Uterus (tissue), 4 donors: ENCODE results near the gene KRT8. TPM values are rescaled to one million over a fixed set of nuclear protein-coding genes. Genes with fewer than 3 reads are reported as not detected.

Experiments
- DNase-seq, 2 donors: peaks; one replicate each; pipeline ENCODE4 v3.0.0-alpha.2; 2019 to 2020
- H3K27ac ChIP-seq, 2 donors: fragments of 200-600 bp; sonication (generic); 1 replicate in 1 of 2; 2 replicates in 1 of 2; pipeline ENCODE4 v1.5.1; 2016 to 2018
- H3K27me3 ChIP-seq, 2 donors: fragments of 200-600 bp; sonication (generic); one replicate each; pipeline ENCODE4 v1.5.1; 2018 to 2019; ENCODE audit warnings: control low read depth in 1 of 2
- H3K36me3 ChIP-seq, 2 donors: fragments of 200-600 bp; sonication (generic); one replicate each; pipeline ENCODE4 v1.5.1; 2019; ENCODE audit warnings: control low read depth in 1 of 2
- H3K4me1 ChIP-seq, 2 donors: fragments of 200-600 bp; sonication (generic); one replicate each; pipeline ENCODE4 v1.5.1; 2018 to 2019; ENCODE audit warnings: control low read depth in 1 of 2
- H3K4me3 ChIP-seq, 2 donors: fragments of 200-600 bp; sonication (generic); 1 replicate in 1 of 2; 2 replicates in 1 of 2; pipeline ENCODE4 v1.5.1; 2018 to 2019; ENCODE audit warnings: mild to moderate bottlenecking in 1 of 2
- H3K9me3 ChIP-seq, 2 donors: fragments of 200-600 bp; sonication (generic); one replicate each; pipeline ENCODE4 v1.5.1; 2019; ENCODE audit warnings: control low read depth in 1 of 2
- POLR2A ChIP-seq, 2 donors: fragments of 450-650 bp; IDR thresholded peaks; one replicate each; pipeline ENCODE4 v1.6.1; 2016; ENCODE audit warnings: antibody characterized with exemption in 2 of 2, mild to moderate bottlenecking in 1 of 2, moderate library complexity in 1 of 2
- intact Hi-C: fragments of 100-400 bp; cut with DNase I; formaldehyde crosslinking; loops from one replicate; pipeline ENCODE4 v1.15.1; 2023; ENCODE audit warnings: low total_unique reads
- total RNA-seq, 4 donors: library from RNA; depleted of rRNA in 3 of 4; stranded (reverse); fragments of >200 nt in 3 of 4; gene quantifications; one replicate each; pipeline versions ENCODE4 v1.1.0 to v1.2.4, GENCODE V29; 2014 to 2023
- TF ChIP-seq, protein P1 (sequence below), 4 experiments: fragments of 200-600 bp in 2 of 4; fragments of 450-650 bp in 2 of 4; sonication (generic) in 2 of 4; IDR thresholded peaks; one replicate each; pipeline ENCODE4 v1.5.1; 2016 to 2019; ENCODE audit warnings: antibody characterized with exemption in 4 of 4, mild to moderate bottlenecking in 2 of 4, moderate library complexity in 1 of 4
- donor health status: DM: yes; HTN: yes; CAD: no.

Gene KRT8
- total RNA-seq, 4 donors from 2014 or later, result 9.1 to 46.2 (median 36.5) TPM

DNA sequence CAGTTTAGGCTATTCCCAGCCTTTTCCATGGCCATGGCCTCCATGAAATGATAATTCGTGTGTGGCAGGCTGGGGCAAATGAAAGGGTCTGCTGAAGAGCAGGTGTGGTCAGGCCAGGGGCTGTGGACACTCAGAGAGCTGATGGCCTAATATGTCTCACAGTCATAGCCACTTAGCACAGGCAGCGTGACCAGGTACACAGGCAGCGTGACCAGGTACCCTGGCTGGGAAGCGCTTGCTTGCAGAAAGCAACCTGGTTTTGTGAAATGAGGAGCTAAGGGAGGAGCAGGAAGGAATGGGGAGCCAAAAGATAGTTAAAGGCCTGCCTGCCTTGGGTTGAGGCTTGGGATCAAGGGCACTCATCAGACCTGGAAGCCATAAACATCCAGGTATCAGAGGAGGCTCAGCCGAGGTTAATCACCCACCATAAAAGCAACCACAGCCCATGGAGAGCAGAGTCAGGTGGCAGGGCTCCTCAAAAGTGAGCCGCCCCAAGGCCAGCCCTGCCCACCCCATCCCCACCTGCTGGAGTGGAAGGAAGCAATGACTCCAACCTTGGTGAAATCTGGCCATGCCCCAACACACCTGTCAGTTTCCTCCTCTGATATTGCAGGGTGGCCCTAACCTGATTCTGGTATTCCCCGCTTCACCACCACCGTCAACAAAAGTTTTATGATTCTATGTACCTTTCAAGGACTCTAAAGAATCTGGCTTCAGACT lies 8.0 kb upstream of the KRT8 start:
- TF ChIP-seq, protein P1, sequence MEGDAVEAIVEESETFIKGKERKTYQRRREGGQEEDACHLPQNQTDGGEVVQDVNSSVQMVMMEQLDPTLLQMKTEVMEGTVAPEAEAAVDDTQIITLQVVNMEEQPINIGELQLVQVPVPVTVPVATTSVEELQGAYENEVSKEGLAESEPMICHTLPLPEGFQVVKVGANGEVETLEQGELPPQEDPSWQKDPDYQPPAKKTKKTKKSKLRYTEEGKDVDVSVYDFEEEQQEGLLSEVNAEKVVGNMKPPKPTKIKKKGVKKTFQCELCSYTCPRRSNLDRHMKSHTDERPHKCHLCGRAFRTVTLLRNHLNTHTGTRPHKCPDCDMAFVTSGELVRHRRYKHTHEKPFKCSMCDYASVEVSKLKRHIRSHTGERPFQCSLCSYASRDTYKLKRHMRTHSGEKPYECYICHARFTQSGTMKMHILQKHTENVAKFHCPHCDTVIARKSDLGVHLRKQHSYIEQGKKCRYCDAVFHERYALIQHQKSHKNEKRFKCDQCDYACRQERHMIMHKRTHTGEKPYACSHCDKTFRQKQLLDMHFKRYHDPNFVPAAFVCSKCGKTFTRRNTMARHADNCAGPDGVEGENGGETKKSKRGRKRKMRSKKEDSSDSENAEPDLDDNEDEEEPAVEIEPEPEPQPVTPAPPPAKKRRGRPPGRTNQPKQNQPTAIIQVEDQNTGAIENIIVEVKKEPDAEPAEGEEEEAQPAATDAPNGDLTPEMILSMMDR (IDR thresholded peaks at IDR 0.05), result no peak
- no peak for TF ChIP-seq POLR2A (IDR thresholded peaks at IDR 0.05)
- no peak for DNase-seq
- no peak overlapping the region for H3K4me3 ChIP-seq
- intact Hi-C loops, result no loop called here
- no peaks in the 10 kb centered on the region for H3K9me3 ChIP-seq
- H3K27me3 ChIP-seq, result no peaks in the 10 kb centered on the region
- H3K4me1 ChIP-seq, result no peaks in the 10 kb centered on the region
- no peaks in the 10 kb centered on the region for H3K36me3 ChIP-seq
- H3K27ac ChIP-seq, result no peak overlapping the region

DNA sequence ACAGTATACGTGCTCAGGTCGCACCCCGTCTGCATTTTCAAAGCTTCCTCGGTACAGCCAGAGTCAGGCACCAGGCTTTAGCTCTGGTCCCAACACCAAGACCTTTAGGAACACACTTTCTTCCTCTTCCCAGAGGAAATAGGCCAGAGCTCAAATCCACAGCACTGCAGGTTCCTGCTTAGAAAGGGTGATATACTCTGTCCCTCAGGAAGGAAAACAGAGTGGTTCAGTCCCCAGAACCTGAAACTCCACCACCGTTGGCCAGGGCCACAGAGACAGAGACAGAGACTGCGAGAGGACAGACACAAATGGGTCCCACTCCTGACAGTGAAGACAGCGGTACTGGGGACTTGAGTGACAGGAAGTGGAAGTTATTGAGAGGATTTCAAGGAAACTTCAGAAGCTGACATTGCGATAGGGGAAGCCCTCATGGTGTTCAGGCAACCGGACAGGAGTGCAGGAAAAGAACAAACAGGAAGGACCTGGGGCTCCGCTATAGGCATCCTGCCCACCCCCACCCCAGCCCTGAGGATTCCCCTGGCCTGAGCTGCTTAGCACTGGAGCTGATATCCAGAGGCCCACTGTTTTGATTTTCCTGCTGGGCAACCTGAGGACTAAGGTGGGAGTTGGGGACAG lies 5.5 kb upstream of the KRT8 start:
- H3K4me3 ChIP-seq, result no peak overlapping the region
- no peak overlapping the region for H3K27ac ChIP-seq
- no peaks in the 10 kb centered on the region for H3K9me3 ChIP-seq
- H3K27me3 ChIP-seq, result no peaks in the 10 kb centered on the region
- no peak for TF ChIP-seq POLR2A (IDR thresholded peaks at IDR 0.05)
- TF ChIP-seq, protein P1 (IDR thresholded peaks at IDR 0.05), result no peak
- no peak for DNase-seq
- intact Hi-C loops, result no loop called here
- H3K36me3 ChIP-seq, result no peaks in the 10 kb centered on the region
- no peaks in the 10 kb centered on the region for H3K4me1 ChIP-seq

DNA sequence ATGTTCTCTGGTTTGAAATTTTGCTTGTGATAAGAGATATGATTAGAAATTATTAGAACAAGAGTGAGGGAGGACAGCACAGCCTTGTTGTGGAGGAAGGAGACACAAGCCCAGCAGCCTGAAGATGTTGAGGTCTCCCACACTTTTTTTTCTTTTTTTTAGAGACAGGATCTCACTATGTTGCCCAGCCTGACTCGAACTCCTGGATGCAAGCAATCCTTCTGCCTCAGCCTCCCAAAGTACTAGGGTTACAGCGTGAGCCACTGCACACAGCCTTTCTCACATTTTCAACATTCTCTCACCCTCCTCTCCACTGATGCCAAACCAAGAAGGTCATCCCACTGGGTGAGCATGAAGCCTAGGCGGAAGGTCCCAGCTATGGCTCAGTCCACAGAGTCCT lies 4.9 kb upstream of the KRT8 start:
- Histone ChIP-seq H3K4me3 (no peak overlapping the region), H3K27ac (no peak overlapping the region), H3K27me3 (no peaks in the 10 kb centered on the region), H3K4me1 (no peaks in the 10 kb centered on the region), H3K36me3 (no peaks in the 10 kb centered on the region), H3K9me3 (no peaks in the 10 kb centered on the region)
- no peak for DNase-seq
- intact Hi-C loops, result no loop called here
- TF ChIP-seq POLR2A (IDR thresholded peaks at IDR 0.05), result no peak
- TF ChIP-seq, protein P1 (IDR thresholded peaks at IDR 0.05), result no peak

DNA sequence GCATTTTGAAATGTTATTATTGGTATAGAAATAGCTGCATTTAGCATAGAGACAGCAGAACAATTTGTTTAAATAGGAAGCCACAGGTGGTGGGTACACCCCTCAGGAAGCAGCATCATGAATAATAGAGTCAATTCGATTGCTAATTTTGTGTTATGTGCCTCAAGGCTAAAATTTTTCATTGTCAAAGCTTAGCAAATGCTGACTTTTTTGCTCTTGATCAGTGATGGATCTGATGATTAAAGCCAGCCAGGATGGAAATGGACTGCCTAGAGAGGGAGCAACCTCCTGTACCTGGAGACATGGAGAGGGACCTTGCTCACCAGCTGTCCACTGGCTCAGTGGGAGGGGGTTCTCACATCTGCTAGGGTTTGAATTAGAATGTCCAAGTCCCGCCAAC lies 4.5 kb upstream of the KRT8 start:
- no peaks in the 10 kb centered on the region for H3K36me3 ChIP-seq
- no peak overlapping the region for H3K27ac ChIP-seq
- DNase-seq, result no peak
- no peaks in the 10 kb centered on the region for H3K9me3 ChIP-seq
- intact Hi-C loops, result no loop called here
- H3K4me1 ChIP-seq, result no peaks in the 10 kb centered on the region
- TF ChIP-seq POLR2A (IDR thresholded peaks at IDR 0.05), result no peak
- TF ChIP-seq, protein P1 (IDR thresholded peaks at IDR 0.05), result no peak
- no peaks in the 10 kb centered on the region for H3K27me3 ChIP-seq
- no peak overlapping the region for H3K4me3 ChIP-seq

DNA sequence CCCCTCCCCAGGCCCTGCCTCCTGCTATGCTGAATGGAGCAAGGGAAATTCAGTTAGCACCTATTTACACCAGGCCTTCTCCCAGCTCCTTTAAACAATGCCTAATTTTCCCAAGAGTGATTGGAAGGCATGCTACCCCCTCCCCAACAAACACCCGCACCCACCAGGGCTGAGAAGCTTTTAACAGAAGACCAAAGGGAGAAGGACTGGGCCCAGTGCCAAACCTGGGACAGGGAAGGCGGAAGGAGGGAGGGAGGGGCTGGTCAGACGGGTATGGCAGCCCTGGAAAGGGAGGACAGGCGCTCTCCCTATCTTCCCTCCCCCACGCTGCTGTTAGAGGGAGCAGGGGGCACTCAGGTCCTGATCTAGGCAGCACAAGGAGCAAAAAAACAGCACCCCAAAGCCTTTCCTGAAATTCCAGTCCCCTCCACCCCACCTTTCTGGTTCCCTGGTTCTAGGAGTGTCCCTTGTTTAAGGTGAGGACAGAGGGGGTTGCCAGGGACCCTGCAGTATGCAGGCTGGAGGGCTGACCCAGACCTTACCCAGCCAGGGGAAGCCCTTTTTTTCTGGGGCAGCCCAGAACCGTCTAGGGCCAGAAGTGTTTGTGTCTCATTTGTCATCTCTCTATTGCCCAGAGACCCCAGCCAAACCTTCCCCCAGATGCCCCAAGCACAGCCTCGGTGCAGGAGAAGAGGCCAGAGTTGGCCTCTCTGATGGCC lies 2.4 kb upstream of the KRT8 start:
- intact Hi-C loops, result no loop called here

More for the DNA sequence above, 2.4 kb upstream of the KRT8 start:
- no peaks in the 10 kb centered on the region for H3K36me3 ChIP-seq
- peak overlapping the region in 1 of 2 donors; percentile 30 for H3K27ac ChIP-seq
- peaks cover 0 to 3% of the 10 kb centered on the region in 2 donors for H3K27me3 ChIP-seq
- H3K4me1 ChIP-seq, result no peaks in the 10 kb centered on the region
- no peaks in the 10 kb centered on the region for H3K9me3 ChIP-seq
- TF ChIP-seq, protein P1 (IDR thresholded peaks at IDR 0.05), result no peak
- TF ChIP-seq POLR2A (IDR thresholded peaks at IDR 0.05), result no peak
- H3K4me3 ChIP-seq, result no peak overlapping the region
- peak; percentile 22 to 35 for DNase-seq
